Fibroblast of skin of back (primary cell): ENCODE results near the gene ADARB2.
A peak's percentile ranks its signal among the peaks of the same experiment; 100 is the strongest.
"Not testable (repeated sequence)": the region's sequence is repeated elsewhere in the genome, so short reads cannot be mapped to it uniquely, and the experiment has no call there.

Experiments used
- DNase-seq: peaks from one replicate; pipeline ENCODE4 v3.0.0-alpha.2; 2013

The ADARB2 gene

DNA sequence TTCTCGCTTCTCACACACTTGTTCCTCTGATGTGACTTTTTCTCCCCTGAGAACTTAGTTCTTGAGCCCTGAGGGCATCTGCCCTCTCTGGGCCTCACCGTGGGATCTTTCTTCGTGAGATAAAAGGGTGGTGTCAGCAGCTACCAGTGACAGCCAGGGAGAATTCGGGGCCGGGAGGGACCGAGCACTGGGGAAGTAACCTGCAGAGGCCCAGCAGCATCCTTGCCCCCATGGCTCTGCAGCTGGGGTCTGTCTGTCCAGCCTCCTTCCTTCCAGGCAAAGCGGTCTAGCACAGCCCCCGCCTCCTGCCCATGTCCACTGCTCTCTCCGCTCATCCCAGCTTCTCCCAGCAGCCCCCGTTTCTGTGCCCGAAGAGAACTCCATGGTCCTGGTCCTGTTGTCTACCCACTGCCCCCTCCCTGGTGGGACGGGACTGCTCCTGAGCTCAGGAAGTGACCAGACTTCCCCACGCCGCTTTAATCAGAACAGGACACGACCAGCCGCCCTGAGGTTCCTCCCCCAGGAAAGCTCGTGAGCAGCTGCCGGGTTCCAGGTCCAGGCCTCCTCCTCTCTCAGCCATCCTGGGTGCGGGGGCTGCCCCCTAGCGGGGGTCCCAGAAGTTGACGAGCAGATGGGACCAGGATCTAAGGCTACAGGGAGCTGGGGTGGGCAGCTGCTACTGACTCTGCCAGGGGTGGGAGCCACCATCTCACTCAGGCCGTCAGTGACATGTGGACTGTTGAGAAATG, 493.7 kb downstream of the ADARB2 start:
- DNase-seq, result no peak

DNA sequence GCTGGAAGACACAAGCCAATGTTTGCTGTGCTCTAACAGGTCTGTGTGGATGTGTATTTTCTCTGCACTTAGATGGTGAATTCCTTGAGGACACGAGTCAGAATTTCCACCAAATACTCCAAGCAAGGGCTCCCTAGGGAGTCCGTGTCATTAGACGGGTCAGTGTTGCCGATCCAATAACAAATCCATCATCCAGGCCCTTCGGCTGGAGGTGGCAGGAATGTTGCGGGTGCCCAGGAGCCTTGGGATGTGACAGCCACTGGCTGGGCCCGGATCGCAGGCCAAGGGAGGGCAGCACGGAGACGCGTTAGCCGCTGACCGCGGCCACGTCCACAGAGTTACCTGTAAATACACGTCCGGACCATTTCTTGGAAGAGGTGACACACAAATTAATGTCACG, 494.4 kb downstream of the ADARB2 start:
- DNase-seq, result peak; percentile 64

DNA sequence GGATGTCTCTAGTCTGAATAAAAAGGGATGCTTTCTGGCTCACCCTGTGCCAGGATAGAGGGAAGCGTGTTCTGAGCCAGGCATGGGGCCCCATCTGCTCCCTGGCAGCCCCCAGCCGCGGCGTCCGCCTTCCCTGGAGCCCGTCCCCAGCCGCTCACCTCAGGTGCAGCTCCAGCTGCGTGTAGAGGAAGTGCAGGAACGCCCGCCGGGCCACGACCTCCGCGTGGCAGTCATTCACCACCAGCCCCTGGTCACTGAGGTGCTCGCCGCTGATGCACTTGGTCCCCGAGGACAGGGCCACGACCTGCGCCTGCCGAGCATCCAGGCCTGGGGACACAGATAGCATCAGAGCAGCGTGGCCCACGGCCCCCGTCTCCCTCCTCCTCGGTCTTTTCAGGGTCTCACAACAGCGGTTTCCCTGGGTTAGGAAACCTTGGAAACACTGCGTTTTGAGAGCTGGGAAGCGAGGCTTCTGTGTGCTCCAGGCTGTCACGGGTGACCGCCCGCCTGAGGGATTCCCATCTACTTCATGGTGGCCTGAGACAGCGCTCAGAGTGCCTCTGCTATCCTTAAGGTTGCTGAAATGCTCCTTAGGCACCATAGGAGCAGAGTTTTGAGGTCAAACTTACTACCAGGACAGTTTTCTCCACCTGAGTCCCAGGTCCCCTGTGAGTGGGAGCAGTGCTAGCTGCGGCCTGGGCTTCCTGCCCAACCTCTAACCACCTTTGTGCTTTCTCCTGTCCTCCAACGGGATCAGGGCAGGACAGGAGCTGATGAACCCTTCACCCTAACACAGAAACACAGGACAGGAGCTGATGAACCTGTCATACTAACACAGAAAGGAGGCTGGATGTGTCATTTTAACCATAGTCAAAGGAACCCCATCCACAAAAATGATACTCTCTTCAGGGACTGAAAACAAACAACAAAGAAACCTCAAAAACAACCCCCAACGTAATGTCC, 495.1 kb downstream of the ADARB2 start:
- DNase-seq, result no peak

DNA sequence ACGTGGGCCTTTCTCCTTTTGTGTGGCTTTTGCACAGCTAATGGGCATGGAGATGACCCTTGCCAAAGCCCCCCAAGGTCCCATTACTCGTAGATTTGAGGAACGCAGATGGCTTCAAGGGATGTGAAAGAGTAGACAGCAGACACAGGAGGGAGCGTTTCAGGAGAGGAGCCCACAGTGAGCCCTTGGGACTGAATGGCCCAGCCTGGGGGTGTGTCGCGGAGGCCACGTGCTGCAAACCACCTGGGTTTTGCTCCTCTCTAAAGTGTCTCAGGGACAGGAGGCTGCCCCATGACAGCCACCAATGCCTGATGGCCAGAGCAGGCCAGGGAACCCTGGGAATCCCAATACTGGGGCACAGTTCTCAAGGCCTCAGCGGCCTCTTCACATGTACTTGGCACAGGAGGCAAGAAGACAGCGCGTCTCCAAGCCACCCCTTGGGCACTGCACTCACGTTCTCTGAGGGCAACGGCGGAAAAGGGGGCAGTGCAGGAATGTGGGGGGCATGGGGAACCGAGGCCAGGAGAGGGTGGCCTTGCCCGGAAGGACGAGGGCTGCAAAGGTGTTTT, 495.9 kb downstream of the ADARB2 start:
- no peak for DNase-seq

DNA sequence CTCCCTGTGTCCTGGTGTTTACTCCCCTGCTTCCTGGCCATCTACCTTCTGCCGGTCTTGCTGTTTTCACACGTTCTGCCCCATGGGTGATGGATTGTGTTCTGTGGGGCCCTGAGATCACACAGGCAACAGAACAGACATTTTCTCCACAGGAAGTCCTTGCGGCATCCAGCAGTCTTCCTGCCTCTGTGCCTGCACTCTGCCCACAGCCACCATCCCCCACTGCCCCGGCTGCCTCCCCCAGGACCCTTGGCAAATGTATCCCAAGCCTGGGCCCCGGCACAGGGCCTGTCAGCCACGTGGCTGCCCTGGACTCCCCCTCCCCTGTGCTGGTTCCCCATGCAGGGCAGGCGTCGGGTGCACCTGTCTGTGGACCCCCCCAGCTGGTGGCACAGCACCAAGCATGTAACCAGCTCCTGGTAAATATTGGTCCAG, 497.0 kb downstream of the ADARB2 start:
- peak; percentile 53 for DNase-seq

DNA sequence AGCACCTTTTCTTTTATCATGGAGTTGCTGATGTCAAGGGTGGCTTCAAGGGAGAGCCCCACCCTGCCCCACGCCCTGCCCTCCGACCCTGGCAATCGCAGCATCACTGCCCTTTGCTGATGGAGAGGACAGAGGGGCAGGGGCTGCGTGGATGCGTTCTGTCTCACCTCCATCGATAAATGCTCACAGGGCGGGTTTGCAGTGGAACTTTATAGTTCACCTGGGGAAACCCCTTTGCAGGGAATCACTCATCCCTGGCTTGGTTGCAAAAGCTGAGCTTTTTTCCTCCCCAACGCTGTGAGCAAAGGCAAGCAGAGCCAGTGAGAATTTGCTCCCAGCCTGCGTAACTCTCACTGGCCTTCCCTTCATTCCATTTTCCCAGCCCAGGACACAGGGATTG, 504.3 kb downstream of the ADARB2 start:
- DNase-seq, result no peak

DNA sequence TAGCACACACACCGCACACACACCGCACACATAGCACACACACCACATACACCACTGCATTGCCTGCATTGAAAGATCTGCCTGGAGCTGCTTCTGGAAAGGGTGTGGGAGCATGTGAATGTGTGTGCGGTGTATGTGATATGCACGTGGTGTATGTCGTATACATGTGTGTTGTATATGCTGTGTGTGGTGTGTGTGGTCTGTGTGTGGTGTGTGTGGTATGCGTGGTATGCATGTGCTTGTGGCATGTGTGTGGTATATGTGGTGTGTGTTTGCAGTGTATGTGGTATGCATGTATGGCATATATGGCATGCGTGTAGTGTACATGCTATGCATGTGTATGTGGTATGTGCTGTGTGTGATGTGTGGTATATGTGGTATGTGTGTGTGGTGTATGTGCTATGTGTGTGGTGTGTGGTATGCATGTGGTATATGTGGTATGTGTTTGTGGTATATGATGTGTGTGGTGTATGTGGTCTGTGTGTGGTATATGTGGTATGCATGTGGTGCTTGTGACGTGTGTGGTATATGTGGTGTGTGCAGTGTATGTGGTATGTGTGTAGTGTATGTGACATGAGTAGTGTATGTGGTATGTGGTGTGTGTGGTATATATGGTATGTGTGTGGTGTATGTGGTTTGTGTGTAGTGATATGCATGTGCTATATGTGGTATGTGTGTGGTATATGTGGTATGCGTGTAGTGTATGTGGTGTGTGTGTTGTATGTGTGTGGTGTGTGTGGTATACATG, 505.0 kb downstream of the ADARB2 start:
- DNase-seq, result no peak

DNA sequence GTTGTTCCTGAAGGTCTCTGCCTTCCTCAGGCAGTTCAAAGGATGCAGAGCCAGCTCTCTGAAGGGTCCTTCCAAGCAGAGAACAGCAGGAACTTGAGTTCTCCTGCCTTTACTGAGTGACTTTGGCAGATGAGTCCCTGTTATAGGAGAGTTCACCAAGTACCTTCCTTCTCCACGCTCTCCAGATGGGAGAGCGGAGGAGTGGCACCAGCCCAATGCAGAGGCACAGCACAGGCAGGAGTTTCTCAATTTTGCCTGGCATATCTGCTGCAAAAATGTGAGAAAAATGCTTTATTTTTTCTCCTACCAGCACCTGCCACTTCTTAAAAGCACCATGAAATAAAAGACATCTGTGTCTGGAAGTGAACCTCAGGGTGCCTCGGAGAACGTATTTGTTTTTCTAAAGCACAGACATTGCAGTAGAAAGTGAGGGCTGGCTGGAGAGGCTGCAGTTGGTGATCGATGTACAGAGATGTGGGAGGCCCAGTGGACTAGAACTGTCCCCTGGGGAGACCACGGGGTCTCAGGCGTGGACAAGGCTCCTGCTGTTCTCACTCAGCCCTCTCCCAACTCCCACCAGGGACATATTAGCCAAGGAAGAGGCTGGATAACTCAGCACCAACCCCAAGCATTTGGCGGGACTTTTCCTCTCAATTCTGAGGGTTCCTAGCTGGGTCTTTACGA, 506.6 kb downstream of the ADARB2 start:
- no peak for DNase-seq

DNA sequence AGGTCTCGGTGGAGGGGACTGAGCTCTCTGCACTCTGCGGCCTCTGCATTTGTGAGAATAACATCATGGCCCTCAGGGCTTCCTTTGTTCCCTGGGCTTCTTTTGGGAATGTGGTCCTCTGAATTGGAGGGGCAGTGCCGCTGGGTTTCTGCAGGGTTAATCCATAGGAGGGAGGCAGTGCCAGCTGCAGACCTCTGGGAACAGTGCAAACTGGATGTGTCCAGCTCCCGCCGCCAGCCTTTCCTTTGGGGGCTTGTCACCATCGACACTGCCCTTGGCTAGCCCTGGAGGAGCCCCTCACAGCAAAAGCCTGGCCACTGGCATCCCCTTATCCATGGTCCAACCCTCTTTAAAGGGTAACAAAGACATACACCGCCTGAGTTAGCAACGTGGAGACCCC, 507.2 kb downstream of the ADARB2 start:
- DNase-seq, result no peak

DNA sequence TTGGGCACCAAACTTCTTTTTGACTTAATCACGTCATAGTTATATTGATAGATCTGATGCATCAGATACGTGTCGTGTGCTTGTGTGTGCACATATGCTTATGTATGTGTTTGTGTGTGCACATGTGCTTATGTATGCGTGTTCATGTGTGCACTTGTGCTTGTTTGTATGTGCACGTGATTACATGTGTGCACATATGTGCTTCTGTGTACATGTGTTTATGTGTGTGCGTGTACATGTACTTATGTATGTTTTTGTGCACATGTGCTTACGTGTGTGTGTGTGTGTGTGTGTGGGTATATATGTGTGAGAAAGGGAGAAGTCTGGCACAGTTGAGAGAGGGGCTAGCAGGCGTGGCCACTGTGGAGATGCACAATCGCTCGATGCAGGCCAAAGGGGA, 507.8 kb downstream of the ADARB2 start:
- no peak for DNase-seq

DNA sequence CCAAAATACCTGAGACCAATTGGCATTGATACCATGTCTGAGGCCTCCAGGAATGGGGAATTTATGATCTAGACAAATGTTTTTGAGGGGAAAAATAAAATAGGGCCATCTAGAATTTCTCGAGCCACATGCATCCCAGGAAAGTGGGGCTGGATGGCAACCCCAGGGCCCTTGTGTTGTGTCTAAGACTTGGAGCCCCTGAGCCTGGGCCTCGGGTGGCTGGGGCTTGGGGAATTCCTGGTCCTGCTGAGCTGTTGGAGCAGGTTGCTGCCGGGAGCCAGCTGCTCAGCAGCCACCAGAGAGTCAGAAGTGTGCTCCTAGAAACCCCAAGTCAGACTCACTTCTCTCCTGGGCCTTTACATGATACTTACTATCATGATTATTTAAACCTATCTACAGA, 508.2 kb downstream of the ADARB2 start:
- DNase-seq, result no peak

DNA sequence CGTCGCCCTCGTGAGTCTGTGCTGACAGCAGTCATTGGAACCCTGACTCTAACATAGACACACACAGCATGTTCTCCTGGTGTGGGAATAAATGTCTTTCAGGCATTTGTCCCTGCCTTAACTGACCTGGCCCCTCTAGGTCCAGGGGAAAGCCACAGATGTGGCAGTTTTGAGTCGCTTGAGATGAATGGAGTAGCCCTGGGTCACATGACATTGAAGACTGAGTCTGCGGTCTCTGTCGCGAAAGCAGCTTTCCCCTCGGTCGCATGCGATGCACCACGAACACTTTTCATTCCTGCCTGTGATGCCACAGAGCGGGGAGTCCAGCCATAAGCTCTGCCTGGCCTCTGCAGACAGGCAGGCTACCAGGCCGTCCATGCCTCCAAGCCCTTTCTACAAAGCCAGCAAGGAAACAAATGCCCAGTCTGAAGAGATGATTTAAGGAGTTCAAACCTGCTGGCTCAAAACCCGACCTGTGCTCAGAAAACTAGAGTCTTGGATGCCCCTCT, 508.8 kb downstream of the ADARB2 start:
- DNase-seq, result no peak

DNA sequence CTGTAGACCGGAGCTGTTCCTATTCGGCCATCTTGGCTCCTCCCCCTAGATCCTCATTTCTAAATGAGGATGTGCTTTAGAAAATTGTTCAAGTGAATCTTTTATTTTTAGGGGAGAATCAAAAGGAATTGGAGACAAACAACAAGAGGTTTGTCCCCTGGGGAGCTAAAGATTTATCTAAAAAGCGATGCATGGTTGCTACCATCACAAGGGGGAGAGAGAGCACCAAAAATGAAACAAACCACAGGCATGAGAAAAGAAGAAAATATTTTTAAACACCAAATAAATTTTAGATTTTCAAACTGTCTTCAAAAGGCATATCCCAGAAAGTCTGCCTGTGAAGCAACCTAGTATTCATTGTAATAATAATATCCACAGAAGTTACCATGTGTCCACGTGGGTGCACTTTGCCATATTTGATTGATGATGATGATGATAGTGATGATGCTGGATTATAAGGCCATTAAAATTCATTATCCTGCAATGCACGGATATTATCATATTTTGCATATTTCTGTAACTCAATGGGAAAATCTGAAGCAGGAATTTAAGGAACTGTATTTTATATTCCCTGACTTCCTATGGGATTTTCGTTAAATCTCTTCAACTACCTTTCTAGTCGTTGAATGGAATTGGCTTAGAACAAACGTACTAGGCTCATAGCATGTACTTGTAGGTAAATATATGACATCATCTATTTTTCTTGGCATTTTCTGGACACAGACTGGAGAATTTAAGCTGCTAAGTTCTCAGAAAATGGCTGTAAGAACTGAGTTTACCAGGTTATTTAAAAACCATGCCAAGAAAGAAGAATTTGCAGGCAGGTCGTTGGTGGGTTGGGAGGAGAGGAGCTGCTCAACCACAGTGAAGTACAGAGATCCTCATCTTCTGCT, 509.6 kb downstream of the ADARB2 start:
- peak; percentile 20 for DNase-seq

DNA sequence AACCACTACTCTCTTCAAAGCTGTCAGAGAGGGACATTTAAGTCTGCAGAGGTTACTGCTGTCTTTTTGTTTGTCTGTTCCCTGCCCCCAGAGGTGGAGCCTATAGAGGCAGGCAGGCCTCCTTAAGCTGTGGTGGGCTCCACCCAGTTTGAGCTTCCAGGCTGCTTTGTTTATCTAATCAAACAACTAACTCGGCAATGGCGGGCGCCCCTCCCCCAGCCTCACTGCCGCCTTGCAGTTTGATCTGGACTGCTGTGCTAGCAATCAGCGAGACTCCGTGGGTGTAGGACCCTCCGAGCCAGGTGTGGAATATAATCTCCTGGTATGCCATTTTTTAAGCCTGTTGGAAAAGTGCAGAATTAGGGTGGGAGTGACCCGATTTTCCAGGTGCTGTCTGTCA, 510.4 kb downstream of the ADARB2 start:
- DNase-seq, result not testable (repeated sequence)

DNA sequence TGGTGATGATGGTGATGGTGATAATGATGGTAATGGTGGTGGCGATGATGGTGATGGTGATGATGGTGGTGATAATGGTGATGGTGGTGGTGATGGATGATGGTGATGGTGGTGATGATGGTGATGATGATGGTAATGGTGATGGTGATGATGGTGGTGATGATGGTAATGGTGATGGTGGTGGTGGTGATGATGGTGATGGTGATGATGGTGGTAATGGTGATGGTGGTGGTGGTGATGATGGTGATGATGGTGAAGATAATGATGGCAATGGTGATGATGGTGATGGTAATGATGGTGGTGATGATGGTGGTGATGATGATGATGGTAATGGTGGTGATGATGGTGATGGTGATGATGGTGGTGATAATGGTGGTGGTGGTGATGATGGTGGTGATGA, 517.5 kb downstream of the ADARB2 start:
- not testable (repeated sequence) for DNase-seq

DNA sequence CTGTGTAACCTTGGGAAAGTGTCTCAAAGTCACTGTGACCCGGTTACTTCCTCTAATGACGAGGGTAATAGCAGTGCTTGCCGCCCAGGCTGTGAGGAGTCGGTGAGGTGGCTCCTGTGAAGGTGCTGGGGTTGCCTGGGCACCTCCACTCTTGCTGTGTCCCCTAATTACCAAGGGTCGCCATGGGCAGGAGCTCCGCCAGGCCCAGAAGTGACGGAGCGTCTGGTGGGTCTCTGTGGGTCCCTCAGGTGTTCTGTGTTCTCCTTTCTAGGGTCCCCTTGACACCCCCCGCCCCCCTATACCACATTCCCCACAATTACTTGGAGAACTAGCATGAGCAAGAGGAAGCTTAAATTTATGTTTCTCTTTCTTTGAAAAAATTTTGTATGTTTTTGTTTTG, 519.7 kb downstream of the ADARB2 start:
- DNase-seq, result no peak

DNA sequence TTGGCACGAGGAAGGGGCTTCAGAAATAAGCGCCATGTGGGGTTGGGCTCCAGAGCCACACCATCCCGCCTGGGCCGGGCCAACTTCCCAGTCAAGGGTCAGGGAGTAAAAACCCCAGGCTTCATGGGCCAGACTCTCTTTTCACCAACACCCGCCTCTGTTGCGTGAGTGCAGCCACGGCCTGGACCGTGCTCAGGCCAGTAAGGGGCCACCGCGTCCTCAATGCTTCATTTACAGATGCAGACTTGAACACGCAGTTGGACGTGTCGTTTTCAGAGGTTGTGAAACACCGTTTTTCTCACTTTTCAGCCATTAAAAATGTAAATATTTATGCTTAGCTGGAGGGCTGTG, 520.1 kb downstream of the ADARB2 start:
- DNase-seq, result no peak

DNA sequence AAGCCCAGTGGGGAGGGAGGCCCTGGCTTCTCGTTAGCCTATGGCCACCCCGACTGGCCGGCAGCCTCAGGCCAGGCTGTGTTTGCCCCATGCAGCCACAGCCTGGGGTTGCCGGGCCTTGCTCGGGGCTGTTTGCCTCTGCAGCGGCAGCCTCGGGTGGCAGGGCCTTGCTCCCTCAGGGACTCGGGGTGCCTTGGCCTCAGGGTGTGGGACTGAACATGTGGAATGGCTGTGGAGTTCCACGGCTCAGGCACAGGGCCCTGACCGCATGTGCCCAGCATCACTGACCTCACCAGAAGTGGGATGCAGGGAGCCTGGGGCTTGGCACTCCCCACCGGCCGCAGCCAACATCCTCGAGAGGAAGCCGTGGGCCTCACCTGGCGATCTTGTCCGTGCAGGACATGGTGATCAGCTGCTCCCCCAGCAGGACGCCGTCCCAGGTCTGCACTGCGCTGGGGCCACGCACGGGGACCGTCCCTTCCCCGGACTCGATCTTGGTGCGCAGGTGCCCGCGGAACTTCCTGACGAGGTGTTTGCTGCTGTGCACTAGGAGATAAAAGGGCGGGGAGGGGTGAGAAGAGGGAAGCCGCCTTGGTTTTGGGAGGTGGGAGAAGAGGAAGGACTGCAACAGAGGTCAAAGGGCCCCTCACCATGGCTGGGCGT, 520.6 kb downstream of the ADARB2 start:
- DNase-seq, result no peak

DNA sequence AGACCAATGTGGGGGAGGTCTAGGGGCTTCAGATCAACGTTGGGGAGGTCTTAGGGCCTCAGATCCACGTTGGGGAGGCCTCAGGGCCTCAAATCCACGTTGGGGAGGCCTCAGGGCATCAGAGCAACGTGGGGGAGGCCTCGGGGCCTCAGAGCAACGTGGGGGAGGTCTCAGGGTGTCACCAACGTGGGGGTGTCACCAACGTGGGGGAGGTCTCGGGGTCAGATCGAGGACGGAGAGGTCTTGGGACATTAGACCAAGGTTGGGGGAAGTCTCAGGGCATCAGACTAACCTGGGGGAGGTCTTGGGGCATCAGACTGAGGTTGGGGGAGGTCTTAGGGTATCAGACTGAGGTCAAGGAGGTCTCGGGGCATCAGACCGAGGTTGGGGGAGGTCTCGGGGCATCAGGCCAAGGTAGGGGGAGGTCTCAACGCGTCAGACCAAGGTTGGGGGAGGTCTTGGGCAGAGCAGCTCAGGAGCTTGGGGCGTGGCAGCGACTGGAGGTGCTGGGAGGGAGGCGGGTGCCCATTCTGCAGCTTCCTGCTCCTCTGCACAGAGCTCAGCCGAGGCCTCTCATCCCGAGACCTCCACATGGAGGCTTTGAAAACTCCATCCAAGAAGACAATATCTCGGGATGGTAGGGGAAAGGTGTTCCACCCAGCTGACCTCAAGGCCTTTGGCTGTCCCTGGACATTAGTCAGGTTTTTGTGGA, 521.3 kb downstream of the ADARB2 start:
- DNase-seq, result no peak
